ENCODE data around the gene RAET1L.
"Not testable (repeated sequence)": the region's sequence is repeated elsewhere in the genome, so short reads cannot be mapped to it uniquely, and the experiment has no call there.

The RAET1L gene

DNA sequence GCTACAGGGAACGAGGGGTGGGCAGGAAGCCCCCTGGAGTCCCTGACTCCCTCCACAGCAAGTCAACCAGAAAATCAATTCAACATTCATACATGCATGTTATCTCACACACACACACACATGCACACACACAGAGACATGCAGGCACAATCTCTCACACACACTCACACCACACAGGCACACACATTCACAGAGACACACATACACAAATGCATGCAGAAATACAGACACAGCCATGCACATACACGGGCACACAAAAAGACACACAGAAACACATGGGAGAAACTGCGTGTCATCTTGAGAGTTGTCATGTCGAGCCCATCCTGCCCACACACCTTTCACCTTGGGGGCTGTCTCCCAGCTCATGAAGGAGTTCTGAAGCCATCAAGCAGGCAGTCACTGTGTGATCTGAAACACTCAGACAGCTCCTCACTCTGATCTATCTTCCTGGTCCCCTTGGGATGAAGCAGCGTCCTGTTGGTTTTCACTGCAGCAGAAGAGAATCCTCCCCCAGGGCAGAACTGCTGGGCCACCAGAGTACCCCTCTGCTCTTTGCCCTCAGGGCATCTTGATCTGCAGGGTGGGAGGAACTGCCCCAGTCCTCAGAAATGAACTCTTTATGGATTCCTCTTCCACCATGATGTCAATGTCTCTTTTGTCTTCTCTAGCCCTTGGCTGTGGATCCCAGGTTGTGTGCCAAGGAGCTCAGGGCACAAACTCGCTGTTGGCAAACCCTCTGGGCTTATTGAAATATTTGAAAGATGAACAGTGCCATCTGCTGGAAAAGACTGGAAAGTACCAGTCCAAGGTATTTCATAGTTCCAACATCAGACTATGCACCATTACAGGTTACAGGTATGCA lies 8.8 kb downstream of the RAET1L start:
- peak; percentile 70 for DNase-seq (ENCODE audit: low read depth)

DNA sequence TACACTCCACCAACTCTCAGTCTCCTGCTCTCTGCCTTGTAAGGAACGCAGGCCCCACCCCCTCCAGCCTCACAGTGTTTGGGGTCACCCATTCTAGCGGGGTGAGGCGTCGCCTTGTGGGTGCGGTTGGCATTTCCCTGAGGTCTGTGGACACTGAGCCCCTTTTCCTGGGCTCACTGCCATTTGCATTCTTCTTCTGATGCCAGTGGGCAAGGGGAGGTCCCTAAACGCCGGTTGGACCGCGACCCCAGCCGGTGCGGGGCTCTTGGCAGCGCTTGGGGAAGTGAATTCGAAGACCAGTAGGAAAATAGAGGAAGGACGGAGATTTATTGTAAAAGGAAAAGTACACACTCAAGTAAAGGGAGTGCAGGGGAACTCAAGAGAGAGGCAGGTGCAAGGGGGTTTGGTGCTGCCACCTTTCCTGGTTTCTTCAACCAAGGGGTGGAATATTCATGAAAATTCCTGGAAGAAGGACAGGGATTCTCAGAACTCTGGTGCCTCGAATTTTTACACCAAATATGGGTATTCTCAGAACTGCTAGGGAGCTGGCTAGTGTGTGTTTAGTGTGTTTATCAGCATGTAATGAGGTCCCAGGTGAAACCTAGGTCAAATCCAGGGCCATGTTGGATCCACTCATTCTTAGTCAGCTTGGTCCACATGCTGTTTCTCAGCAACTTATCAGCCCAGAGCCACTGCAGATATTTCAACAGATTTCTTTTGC lies 9.9 kb downstream of the RAET1L start:
- DNase-seq (ENCODE audit: low read depth): not testable (repeated sequence)

DNA sequence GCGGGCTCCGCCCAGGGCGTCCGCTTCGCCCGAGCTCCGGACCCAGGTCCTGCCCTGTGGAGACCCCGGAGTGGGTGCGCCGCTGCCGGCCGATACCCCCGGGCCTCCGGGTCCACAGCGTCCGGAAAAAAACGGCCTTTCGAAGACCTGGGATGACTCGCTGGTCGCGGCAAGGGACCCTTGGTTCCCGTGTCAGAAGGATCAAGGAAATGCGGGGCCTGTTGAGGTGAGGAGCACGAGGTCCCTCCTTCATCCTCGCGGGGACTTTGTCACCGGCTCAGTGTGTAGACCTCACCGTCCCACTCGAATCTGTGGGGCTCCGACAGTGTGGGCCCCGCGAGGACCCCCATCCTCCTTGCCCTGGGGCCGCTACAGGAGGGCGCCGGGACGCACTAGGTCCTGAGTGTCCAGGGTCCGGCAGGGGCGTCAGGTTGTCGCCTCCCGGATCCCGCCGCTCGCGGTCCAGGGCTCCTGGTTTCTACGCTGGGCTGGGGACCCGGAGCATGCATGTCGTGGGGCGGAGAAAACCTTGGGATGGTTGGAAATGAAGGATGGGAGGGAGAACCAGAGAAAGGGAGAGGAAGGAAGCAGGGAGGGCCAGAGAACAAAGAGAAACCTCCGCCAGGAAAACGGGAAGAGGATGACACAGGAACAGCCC lies 10.6 kb downstream of the RAET1L start:
- not testable (repeated sequence) for DNase-seq (ENCODE audit: low read depth)

DNA sequence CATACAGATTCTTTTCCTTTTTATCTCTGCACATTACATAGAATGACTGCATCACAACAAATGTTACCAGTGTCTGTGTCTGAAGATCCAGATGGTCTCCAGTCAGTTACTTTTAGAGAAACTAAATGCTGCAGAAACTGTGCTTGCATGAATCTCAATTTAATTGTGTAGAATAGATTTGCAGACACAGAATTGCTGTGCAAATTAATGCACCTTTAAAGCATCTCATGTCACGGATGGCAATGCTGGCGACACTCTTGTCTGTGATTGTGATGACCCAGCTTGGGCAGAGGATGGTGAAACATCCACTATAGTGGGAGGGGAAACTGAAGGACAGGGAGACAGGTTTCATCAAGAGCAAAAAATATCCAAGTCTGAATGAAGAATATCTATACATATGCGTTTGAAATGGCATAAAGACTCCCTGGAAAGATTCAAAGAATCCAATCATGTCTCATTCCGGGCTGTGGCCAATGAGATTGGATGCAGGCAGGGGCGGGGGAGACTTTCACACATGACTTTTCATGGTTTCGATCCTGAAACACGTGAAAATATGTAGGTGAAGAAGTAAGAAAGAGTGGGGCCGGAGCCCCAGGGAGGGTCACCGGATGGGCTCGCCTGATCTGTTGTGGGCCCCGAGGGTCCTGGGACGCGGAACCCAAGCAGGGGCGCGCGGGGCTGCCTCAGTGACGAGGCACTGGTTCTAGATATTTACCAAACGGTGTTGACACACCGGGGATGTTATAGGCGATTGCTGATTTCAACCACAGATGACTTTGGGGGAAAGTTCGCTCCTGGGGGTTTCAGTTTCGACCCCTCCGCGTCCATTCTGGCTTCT lies 11.3 kb downstream of the RAET1L start:
- not testable (repeated sequence) for DNase-seq (ENCODE audit: low read depth)

DNA sequence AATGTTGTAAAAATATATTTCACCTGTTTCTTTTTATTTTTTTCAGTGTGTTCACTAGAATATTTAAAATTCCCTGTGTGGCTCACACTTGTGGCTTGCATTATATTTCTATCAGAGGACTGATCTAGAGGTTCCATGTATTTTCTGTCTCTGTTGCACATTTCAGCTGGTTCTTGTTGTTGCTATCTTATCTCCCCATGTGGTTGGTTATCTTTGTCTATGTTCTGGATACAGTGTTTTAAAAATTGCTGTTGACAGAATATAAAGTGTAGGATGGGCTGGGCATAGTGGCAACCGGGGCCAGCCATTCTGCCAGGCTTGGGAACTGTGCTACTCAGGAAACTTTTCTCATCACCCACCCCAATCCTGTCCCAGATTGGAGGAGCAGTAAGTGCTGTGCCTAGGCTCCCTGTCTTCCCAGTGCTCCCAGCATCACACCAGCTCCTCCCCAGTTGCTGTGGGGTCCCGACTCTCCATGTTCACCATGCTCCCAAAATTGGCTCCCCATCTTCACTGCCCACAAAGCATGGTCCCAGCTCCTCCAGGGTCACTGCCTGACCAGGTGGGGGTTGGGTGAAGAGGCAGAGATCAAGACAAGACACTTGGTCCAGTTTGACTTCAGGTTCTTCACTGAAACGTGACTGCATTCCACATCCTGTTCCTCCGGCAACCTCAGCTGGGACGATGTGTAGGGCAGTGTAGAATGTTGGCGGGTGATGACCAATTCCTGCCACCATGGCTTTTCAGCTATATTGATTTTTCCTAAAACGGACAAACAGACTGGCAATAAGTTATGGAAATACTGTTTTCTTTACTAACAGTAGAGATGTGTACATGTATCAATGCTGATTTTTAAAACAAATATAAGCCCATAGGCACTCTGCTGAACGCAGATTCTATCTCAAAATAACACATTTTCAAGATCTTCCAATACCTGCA lies 12.2 kb downstream of the RAET1L start:
- not testable (repeated sequence) for DNase-seq (ENCODE audit: low read depth)

DNA sequence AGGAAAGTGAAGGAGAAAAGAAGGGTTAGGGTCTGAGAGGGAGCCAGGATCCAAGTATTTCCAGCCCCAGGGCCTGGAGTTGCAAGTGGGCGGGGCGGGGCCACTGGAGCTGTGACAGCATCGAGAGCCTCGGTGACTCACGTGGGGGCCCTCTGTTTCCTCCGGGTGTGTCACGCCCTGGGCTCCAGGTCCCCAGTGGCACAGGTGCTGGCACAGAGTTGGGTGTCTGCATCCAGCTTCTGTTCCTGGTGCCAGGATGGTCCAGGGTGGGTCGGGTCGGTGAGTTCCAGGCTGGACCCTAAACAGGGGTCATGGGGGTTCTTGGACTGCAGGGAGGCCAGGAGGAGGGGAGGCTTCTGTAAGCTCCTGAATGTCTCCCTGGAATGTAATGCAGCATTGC lies 16.7 kb downstream of the RAET1L start:
- DNase-seq (ENCODE audit: low read depth): peak; percentile 7

DNA sequence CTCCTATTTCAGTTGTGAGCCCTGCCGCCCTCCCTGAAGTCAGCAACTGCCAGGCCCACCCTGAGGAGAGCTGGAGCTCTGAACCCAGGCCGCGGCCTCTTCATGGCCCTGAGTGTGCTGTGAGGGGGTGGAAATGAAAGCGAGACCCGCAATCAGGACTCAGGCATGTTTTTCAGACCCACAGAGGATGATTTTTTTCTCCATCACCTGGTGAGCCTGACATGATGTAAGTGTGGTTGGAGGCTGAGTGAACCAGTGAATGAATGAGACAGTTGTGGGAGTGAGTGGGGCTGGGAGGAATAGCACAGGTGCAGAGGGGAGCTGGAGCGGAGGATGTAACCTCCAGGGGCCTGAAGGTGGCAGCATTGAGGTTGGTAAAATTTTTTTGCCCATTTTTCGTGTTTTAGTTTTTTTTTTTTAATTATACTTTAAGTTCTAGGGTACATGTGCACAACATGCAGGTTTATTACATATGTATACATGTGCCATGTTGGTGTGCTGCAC lies 18.3 kb downstream of the RAET1L start:
- peak; percentile 19 for DNase-seq (ENCODE audit: low read depth)

DNA sequence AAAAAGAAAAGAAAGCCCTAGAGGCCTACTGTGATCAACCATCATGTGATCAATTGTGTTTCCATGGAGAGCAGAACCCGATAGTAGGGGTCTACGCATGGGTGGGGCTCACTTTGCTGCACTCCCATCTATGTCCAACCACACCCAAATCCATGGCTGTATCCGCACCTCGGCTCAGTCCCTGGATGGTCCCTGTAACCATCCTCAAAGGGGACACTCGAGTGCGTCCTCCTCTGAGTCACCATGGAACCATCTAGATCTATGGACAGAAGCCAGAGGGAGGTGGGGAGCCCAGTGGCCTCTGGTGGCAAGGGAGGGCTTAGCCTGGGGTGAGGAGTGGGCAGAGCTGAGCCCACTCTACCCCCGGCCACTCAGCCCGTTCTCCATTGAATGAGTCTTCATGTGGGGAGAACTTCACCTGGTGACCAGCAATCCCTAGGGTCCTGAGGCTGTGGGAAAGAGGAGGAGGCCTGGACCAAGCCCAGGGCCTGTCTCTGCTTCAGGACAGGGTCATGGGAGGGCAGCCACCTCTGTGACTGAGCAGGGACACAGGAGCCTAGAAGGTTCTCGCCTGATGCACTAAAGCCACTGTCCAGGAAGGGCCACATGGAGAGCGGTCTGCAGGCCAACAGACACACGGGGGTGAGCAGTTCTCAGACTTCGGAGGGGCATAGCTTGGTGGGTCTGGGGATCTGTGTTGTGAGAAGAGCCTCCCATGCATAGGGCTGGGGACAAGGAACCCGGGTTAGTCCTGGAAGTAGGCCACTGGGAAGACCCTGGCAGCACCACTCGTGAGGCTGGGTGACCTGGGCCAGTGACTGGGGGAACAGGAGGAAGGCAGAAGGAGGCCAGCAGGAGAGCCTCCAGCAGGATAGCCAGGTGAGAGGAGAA lies 19.3 kb downstream of the RAET1L start:
- no peak for DNase-seq (ENCODE audit: low read depth)

DNA sequence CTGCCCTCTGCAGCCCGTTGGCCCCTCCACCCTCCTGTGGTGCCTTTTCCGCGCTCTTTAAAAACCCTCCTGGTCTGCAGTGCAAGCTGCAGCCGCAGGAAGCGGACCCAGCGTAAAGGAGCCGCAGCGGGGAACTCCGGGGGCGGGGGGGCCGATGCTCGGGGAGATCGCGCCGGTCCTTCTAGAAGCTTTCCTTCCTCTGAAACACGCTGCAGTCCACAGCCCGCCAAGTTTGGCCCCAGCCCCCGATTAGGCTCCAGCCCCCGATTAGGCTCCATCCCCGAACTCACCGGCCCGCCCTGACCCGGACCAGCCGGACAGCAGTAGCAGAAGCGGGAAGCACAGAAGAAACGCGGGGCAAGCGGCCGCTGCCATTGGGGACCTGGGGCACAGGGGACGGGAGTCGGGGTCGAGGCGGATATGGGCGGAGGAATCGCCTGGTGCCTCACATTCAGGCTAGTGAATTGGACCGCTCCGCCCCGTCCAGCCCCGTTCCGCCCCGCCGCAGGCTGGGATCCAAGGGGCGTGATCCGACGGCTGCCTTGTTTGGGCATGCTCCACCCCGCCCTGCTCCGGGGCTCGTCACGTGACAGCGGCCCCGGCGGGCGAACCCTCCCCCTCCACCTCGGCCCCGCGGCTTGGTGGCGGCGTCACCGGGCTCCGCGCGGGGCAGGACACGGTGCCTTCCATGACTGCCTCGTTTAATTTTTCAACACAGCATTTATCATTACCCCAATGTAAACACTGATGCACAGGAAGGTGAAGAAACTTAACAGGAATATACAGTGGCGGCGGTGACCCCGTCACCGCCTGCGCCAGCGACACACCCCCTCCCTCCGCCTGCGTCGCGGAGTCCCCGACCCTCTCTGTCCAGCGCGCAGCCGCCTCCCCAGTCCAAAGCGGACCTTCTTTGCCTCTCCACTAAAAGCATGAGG lies 20.3 kb downstream of the RAET1L start:
- peak; percentile 90 for DNase-seq (ENCODE audit: low read depth)

DNA sequence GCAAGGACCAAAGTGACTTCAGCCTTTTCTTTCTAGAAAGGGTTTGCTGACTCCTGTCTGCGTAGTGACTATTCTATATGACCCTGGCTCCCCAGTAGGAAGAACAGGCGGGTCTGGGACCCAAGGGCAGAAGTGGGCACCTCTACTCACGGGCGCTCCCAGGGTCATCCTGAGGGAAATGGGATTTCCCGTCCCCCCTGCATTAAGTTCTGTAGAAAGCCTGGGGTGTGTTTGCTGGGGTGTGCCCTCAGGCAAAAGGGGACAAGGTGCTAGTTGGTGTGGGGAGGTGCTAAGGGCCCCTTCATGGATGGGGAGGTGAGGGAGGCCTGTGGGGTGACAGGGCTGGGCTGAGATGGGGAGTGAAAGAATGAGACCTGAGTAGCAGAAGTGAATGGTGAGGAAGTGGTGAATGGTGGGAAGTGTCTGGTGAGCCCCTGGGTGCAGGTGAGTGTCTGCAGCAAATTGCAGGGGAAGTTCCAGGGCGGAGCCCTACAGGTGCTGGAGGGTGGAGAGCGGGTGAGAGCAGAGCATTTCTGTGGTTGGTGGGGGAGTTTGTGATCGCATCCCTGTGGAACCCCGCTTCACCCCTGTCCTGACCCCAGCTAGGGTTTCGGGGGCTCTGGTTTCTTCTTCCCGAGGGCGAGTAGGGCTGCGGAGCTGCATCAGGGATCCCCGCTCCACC lies 21.1 kb downstream of the RAET1L start:
- no peak for DNase-seq (ENCODE audit: low read depth)

DNA sequence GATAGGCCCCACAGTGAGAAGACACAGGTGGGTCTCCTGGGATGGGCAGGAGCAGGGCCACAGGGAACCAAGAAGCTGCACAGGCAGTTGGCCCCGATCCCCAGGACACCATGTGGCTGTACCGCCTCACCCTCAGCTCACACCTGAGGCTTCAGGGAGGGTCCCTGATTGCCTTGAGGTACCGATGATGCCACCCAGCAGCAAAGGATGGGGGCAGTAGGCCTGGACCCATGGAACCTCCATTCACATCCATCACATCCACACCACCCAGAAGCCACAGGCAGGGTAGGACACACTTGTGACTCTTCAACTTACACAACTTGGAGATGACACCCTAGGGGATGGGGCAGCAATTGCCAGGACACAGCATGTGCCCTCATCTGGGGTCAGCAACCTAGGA lies 21.7 kb downstream of the RAET1L start:
- DNase-seq (ENCODE audit: low read depth): not testable (repeated sequence)

DNA sequence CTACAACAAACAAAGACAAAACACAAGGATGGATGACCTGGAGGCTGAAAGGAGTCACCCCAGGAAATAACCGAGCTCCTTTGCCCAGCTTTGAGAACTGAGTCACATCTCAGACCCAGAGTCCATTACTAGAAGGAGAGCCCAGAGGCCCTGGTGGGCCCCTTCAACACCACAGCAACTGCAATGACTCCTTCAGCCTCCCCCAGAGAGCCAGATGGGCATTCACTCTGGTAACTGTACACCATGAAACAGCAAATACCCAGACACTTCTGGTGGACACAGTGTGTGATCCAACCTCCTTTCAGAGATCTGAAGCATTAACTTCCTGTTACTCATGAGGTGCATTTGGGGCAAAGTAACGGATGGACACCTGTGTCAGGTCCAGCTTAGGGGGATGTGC lies 22.6 kb downstream of the RAET1L start:
- DNase-seq (ENCODE audit: low read depth): no peak

DNA sequence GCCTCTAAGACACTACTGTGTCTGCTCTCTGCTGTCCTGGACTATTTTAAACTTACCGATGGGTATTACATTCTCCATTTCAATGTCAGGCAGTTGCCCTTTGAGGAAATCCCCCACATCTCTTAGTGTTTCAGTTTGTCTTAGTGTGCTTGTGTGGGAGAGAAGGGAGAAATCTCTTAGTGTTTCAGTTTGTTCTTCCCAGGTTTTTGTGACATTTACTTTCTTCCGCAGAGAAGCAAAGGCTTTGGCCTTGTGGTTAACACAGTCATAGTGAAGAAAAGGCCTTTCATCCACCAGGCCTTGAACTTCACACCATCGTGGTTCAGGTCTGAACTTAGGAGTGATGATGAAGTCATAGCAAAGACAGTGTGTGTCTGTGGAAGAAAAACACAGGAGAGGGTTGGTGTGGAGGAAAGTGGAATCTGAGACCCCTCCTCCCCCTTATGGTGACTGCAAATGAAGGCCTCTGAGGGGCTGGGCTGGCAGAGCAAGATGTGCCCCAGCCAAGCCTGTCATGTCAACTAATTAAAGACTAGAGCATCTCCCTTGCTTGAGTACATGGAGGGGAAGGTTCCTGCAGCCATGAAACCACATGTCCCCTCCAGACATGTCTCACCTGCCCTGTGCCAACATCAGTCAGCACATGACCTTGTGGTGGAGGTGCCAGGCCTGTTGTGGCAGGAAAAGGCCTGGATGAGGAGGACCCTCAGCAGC lies 23.9 kb downstream of the RAET1L start:
- no peak for DNase-seq (ENCODE audit: low read depth)

DNA sequence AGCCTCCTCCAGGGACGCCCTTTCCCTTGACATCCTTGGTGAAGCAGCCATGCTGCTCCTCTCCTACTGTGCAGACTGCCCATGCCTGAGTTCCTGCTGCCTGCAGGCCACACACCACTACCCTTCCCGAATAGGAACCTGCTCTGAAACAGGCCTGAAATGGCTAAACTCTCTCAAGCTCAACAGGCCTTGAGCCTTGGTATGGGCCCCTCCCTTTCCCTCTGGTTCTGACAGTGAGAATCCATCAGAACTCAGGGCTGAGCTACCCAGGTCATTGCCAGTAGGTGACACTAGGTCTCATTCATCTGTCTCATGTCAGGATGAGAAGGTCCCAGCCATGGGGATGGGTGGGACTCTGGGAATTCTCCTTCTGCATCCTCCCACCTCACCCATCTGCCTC lies 25.7 kb downstream of the RAET1L start:
- DNase-seq (ENCODE audit: low read depth): no peak

DNA sequence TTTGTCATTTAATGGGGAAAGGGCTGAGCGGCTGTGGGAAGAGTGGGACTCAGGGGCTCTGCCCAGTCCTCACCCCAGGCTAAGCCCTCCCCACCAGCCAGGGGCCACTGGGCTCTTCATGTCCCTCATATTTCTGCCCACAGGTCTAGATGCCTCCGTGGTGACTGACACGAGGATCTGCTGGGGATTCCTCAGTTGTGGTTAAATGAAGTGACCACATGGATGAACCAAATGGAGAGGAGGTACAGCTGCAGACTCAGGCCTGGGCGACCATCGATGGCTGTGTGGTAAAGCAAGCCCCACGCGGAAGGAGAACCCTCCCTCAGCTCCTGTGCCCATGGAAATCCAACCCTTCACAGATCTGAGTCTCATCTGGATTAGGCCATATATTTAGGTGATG lies 29.4 kb downstream of the RAET1L start:
- no peak for DNase-seq (ENCODE audit: low read depth)

DNA sequence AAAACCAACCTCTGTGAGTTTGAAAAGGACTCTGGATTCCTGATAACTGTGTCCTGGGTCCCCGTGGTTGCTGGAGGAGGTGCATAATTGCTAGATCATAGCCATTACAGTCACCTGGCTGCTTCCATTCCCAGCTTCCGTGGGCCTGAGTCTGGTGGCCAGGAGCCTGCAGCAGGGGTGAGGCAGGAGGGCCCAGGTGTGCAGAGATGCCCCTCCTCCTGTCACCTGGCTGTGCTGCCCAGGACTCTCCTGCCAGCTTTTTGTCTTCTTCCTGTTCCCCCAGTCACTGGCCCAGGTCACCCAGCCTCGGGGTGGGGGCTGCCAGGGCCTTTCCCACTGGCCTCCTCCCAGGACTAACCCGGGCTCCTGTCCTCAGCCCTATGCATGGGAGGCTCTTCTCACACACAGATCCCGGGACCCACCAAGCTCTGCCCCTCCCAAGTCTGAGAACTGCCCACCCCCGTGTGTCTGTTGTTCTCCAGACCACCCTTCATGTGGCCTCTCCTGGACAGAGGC lies 30.0 kb downstream of the RAET1L start:
- no peak for DNase-seq (ENCODE audit: low read depth)

DNA sequence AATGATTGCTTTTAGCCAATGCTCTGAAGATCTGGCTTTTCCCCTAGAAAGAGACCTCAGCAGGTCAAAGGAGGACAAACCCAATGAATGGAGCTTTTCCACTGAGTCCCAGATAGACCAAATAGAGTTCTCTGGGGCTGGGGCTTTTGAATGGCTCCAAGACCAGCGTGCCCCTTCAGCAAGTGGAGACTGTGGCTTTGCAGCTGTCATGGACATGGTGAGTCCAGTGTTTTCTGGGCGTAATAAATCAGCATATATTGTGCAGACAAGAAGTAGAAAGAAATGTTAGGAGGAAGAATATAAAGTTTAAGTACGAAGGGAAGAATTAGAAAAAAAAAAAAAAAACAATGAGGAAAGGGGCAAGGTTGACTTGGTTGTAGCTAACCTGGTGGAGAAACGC lies 33.5 kb downstream of the RAET1L start:
- DNase-seq (ENCODE audit: low read depth): no peak
